NK-92 (cell line): Measurements from ENCODE around the gene CACNA1B.
"Not testable (repeated sequence)": the region's sequence is repeated elsewhere in the genome, so short reads cannot be mapped to it uniquely, and the experiment has no call there.

Source experiments
- DNase-seq: peaks from one replicate; lab custom pipeline; 2025; ENCODE audit not compliant: unreplicated experiment; lab: John Stamatoyannopoulos, UW

The CACNA1B gene

GRCh38 chr9:138010861-138011260, 133.3 kb downstream of the CACNA1B start:
- no peak for DNase-seq

- no peak for DNase-seq
Measured at GRCh38 chr9:138011951-138012500, 134.4 kb downstream of the CACNA1B start.

- no peak for DNase-seq
Measured at GRCh38 chr9:138013273-138013672, 135.7 kb downstream of the CACNA1B start.

GRCh38 chr9:138013836-138014562, 136.4 kb downstream of the CACNA1B start:
- no peak for DNase-seq

- DNase-seq, result no peak
Measured at GRCh38 chr9:138014563-138014945, 137.0 kb downstream of the CACNA1B start.

GRCh38 chr9:138015021-138015829, 137.6 kb downstream of the CACNA1B start:
- DNase-seq, result no peak

- no peak for DNase-seq
Measured at GRCh38 chr9:138016406-138017187, 139.0 kb downstream of the CACNA1B start.

GRCh38 chr9:138017200-138017599, 139.6 kb downstream of the CACNA1B start:
- DNase-seq, result no peak

- not testable (repeated sequence) for DNase-seq
Measured at GRCh38 chr9:138019514-138019913, 141.9 kb downstream of the CACNA1B start.

- no peak for DNase-seq
Measured at GRCh38 chr9:138020120-138020794, 142.7 kb downstream of the CACNA1B start.

- DNase-seq, result no peak
Measured at GRCh38 chr9:138020795-138021182, 143.2 kb downstream of the CACNA1B start.

GRCh38 chr9:138021251-138022056, 143.9 kb downstream of the CACNA1B start:
- no peak for DNase-seq

GRCh38 chr9:138022121-138022741, 144.6 kb downstream of the CACNA1B start:
- no peak for DNase-seq

- DNase-seq, result no peak
Measured at GRCh38 chr9:138022756-138023393, 145.3 kb downstream of the CACNA1B start.

- no peak for DNase-seq
Measured at GRCh38 chr9:138023394-138024124, 146.0 kb downstream of the CACNA1B start.

- DNase-seq, result no peak
Measured at GRCh38 chr9:138024131-138024530, 146.5 kb downstream of the CACNA1B start.

GRCh38 chr9:138024831-138025291, 147.3 kb downstream of the CACNA1B start:
- DNase-seq, result no peak

- DNase-seq, result no peak
Measured at GRCh38 chr9:138025417-138025816, 147.8 kb downstream of the CACNA1B start.
